Left cardiac atrium (tissue), 2 donors: ENCODE measurements around the gene TM4SF18. TPM values are rescaled to one million over a fixed set of nuclear protein-coding genes. Genes with fewer than 3 reads are reported as not detected.

Experiments
- total RNA-seq, 2 donors: library from RNA; stranded (reverse); fragmentation: NEBNext Ultra II Directional; extraction: Animal tissue kit (Norgen Biotek cat#: 25700); gene quantifications; one replicate each; pipeline ENCODE4 v1.2.1, GENCODE V29; 2021
- donor health status: DM: no; HTN: yes; CAD: no; lungs with severe emphysema.
- donor health status: DM: yes; HTN: yes; CAD: no.

Gene TM4SF18
- total RNA-seq, 2 donors from 2014 or later: 12.5 to 13.2 TPM

Other genes with a start within 250 kb of the TM4SF18 start
- gene HLTF, start 247.1 kb downstream of the TM4SF18 start, total RNA-seq: 10 to 100 TPM; 18.9 to 25.0 TPM
- gene HPS3, start 204.0 kb downstream of the TM4SF18 start, total RNA-seq: 1 to 10 TPM; 7.7 to 9.7 TPM
- gene CP, start 111.8 kb downstream of the TM4SF18 start, total RNA-seq: 10 to 100 TPM; 13.9 to 35.6 TPM
- gene TM4SF1, start 44.0 kb upstream of the TM4SF18 start, total RNA-seq: 100 to 1,000 TPM; 125 to 194 TPM
- gene TM4SF4, start 141.1 kb upstream of the TM4SF18 start, total RNA-seq: under 1 TPM in 1 of 2 donors, not detected in 1; 0.59 TPM